ENCODE data around the gene CDHR5. TPM values are rescaled to one million over a fixed set of nuclear protein-coding genes. Genes with fewer than 3 reads are reported as not detected.

The CDHR5 gene
- total RNA-seq, 1 experiment from 2014 or later, result not detected

DNA sequence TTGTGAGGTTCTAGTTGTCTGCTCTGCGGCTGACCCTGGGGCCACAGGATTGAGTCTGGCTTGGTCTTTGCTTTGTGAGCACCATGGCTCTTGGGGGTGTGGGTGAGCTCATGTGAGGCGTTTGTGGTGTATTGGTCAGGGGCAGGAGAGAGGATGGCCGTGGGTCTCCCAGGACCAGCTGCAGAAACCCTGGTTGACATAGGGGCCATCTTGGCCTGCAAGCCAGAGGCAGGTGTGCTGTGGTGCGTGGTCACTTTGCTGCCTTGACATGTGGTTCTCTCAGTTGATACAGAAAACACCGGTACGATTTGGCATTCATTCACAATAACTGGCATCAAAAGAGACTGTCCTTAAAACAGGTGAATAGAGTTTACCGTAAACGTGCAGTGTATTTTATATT is 37.2 kb downstream of the CDHR5 start:
- DNase-seq, result no peak
- H4K20me1 ChIP-seq (ENCODE audit: insufficient read depth, low read depth, low read length), result peaks cover 11% of the 10 kb centered on the region; the same call in 1 of the 2 replicates

GRCh38 chr11:586376-587316 is 38.1 kb downstream of the CDHR5 start:
- no peak overlapping the region for H3K27ac ChIP-seq (ENCODE audit: low read length)
- peaks cover 13% of the 10 kb centered on the region; the same call in 1 of the 2 replicates for H4K20me1 ChIP-seq (ENCODE audit: insufficient read depth, low read depth, low read length)
- H3K9ac ChIP-seq (ENCODE audit: low read length), result no peak overlapping the region
- no peaks in the 10 kb centered on the region for H3K9me3 ChIP-seq (ENCODE audit: low read length)
- DNase-seq, result no peak
- H3K9me2 ChIP-seq (replicated peaks; ENCODE audit: insufficient read depth, low read length), result no peaks in the 10 kb centered on the region
- no peak overlapping the region for H2AFZ ChIP-seq (ENCODE audit: low read length)
- H3K79me2 ChIP-seq (ENCODE audit: low read length), result peaks cover 27% of the 10 kb centered on the region
- no peaks in the 10 kb centered on the region for H3K27me3 ChIP-seq (ENCODE audit: low read length)
- H3K4me3 ChIP-seq (ENCODE audit: low read length), result no peak overlapping the region
- H3K4me2 ChIP-seq (ENCODE audit: low read depth, low read length, poor library complexity, severe bottlenecking), result no peak overlapping the region
- no peaks in the 10 kb centered on the region for H3K4me1 ChIP-seq (ENCODE audit: low read length)
- peaks cover 19% of the 10 kb centered on the region for H3K36me3 ChIP-seq (ENCODE audit: insufficient read depth, low read length)

More for the DNA sequence above, 37.2 kb downstream of the CDHR5 start:
- Histone ChIP-seq H3K9me3 (ENCODE audit: low read length) (no peaks in the 10 kb centered on the region), H3K4me3 (ENCODE audit: low read length) (no peak overlapping the region), H3K36me3 (ENCODE audit: insufficient read depth, low read length) (peaks cover 17% of the 10 kb centered on the region), H3K4me2 (ENCODE audit: low read depth, low read length, poor library complexity, severe bottlenecking) (no peak overlapping the region), H3K27me3 (ENCODE audit: low read length) (no peaks in the 10 kb centered on the region), H2AFZ (ENCODE audit: low read length) (no peak overlapping the region), H3K79me2 (ENCODE audit: low read length) (peaks cover 24% of the 10 kb centered on the region), H3K4me1 (ENCODE audit: low read length) (no peaks in the 10 kb centered on the region), H3K9ac (ENCODE audit: low read length) (no peak overlapping the region), H3K27ac (ENCODE audit: low read length) (no peak overlapping the region), H3K9me2 (replicated peaks; ENCODE audit: insufficient read depth, low read length) (no peaks in the 10 kb centered on the region)

GRCh38 chr11:584287-584686 is 40.5 kb downstream of the CDHR5 start:
- no peak overlapping the region for H3K9ac ChIP-seq (ENCODE audit: low read length)
- H3K9me2 ChIP-seq (replicated peaks; ENCODE audit: insufficient read depth, low read length), result no peaks in the 10 kb centered on the region
- peaks cover 42% of the 10 kb centered on the region for H3K79me2 ChIP-seq (ENCODE audit: low read length)
- H3K27me3 ChIP-seq (ENCODE audit: low read length), result no peaks in the 10 kb centered on the region
- no peak for DNase-seq
- H3K4me1 ChIP-seq (ENCODE audit: low read length), result no peaks in the 10 kb centered on the region
- no peak overlapping the region for H2AFZ ChIP-seq (ENCODE audit: low read length)
- H3K4me3 ChIP-seq (ENCODE audit: low read length), result no peak overlapping the region
- no peaks in the 10 kb centered on the region for H3K9me3 ChIP-seq (ENCODE audit: low read length)
- no peak overlapping the region for H3K27ac ChIP-seq (ENCODE audit: low read length)
- no peak overlapping the region for H3K4me2 ChIP-seq (ENCODE audit: low read depth, low read length, poor library complexity, severe bottlenecking)
- H3K36me3 ChIP-seq (ENCODE audit: insufficient read depth, low read length), result peaks cover 23% of the 10 kb centered on the region
- H4K20me1 ChIP-seq (ENCODE audit: insufficient read depth, low read depth, low read length), result peaks cover 24% of the 10 kb centered on the region

GRCh38 chr11:581752-582151 is 43.0 kb downstream of the CDHR5 start:
- Histone ChIP-seq H2AFZ (ENCODE audit: low read length) (no peak overlapping the region), H3K79me2 (ENCODE audit: low read length) (peaks cover 65% of the 10 kb centered on the region), H3K4me3 (ENCODE audit: low read length) (no peak overlapping the region), H3K27ac (ENCODE audit: low read length) (no peak overlapping the region), H3K4me2 (ENCODE audit: low read depth, low read length, poor library complexity, severe bottlenecking) (no peak overlapping the region), H3K4me1 (ENCODE audit: low read length) (peaks cover 12% of the 10 kb centered on the region), H3K9me3 (ENCODE audit: low read length) (no peaks in the 10 kb centered on the region), H3K27me3 (ENCODE audit: low read length) (no peaks in the 10 kb centered on the region), H4K20me1 (ENCODE audit: insufficient read depth, low read depth, low read length) (peaks cover 46% of the 10 kb centered on the region), H3K36me3 (ENCODE audit: insufficient read depth, low read length) (peaks cover 20% of the 10 kb centered on the region), H3K9me2 (replicated peaks; ENCODE audit: insufficient read depth, low read length) (no peaks in the 10 kb centered on the region), H3K9ac (ENCODE audit: low read length) (no peak overlapping the region)
- DNase-seq, result no peak

DNA sequence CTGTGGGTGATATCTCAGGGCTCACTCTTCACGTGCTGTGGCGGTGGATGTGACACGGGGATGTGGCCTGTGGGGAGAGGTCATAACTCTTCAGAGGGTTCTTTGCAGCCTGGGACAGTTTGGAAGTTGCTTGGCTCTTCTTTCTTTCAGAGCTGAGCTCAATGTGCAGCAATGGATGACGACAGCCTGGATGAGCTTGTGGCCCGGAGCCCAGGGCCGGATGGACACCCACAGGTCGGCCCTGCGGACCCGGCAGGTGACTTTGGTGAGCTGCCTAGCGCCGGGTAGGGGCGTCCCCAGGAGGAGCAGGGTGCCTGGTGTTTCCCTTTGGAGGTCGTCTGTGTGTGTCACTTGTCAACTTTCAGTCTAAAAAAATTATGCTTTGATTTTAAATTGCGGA is 43.4 kb downstream of the CDHR5 start:
- Histone ChIP-seq H3K4me2 (ENCODE audit: low read depth, low read length, poor library complexity, severe bottlenecking) (no peak overlapping the region), H3K9me3 (ENCODE audit: low read length) (no peaks in the 10 kb centered on the region), H4K20me1 (ENCODE audit: insufficient read depth, low read depth, low read length) (peaks cover 46% of the 10 kb centered on the region), H3K4me3 (ENCODE audit: low read length) (no peak overlapping the region), H3K9ac (ENCODE audit: low read length) (no peak overlapping the region), H3K27me3 (ENCODE audit: low read length) (no peaks in the 10 kb centered on the region), H3K36me3 (ENCODE audit: insufficient read depth, low read length) (peaks cover 20% of the 10 kb centered on the region), H3K27ac (ENCODE audit: low read length) (no peak overlapping the region), H3K4me1 (ENCODE audit: low read length) (peaks cover 12% of the 10 kb centered on the region), H3K9me2 (replicated peaks; ENCODE audit: insufficient read depth, low read length) (no peaks in the 10 kb centered on the region), H2AFZ (ENCODE audit: low read length) (no peak overlapping the region), H3K79me2 (ENCODE audit: low read length) (peaks cover 66% of the 10 kb centered on the region)
- DNase-seq, result no peak

GRCh38 chr11:579830-580601 is 44.7 kb downstream of the CDHR5 start:
- DNase-seq, result no peak
- H3K27ac ChIP-seq (ENCODE audit: low read length), result no peak overlapping the region
- H3K36me3 ChIP-seq (ENCODE audit: insufficient read depth, low read length), result peaks cover 20% of the 10 kb centered on the region
- H3K9me2 ChIP-seq (replicated peaks; ENCODE audit: insufficient read depth, low read length), result no peaks in the 10 kb centered on the region
- no peak overlapping the region for H3K9ac ChIP-seq (ENCODE audit: low read length)
- peaks cover 46% of the 10 kb centered on the region for H4K20me1 ChIP-seq (ENCODE audit: insufficient read depth, low read depth, low read length)
- no peaks in the 10 kb centered on the region for H3K27me3 ChIP-seq (ENCODE audit: low read length)
- peaks cover 15% of the 10 kb centered on the region for H3K4me1 ChIP-seq (ENCODE audit: low read length)
- no peak overlapping the region for H2AFZ ChIP-seq (ENCODE audit: low read length)
- no peaks in the 10 kb centered on the region for H3K9me3 ChIP-seq (ENCODE audit: low read length)
- H3K4me2 ChIP-seq (ENCODE audit: low read depth, low read length, poor library complexity, severe bottlenecking), result no peak overlapping the region
- no peak overlapping the region for H3K4me3 ChIP-seq (ENCODE audit: low read length)
- peaks cover 66% of the 10 kb centered on the region for H3K79me2 ChIP-seq (ENCODE audit: low read length)

DNA sequence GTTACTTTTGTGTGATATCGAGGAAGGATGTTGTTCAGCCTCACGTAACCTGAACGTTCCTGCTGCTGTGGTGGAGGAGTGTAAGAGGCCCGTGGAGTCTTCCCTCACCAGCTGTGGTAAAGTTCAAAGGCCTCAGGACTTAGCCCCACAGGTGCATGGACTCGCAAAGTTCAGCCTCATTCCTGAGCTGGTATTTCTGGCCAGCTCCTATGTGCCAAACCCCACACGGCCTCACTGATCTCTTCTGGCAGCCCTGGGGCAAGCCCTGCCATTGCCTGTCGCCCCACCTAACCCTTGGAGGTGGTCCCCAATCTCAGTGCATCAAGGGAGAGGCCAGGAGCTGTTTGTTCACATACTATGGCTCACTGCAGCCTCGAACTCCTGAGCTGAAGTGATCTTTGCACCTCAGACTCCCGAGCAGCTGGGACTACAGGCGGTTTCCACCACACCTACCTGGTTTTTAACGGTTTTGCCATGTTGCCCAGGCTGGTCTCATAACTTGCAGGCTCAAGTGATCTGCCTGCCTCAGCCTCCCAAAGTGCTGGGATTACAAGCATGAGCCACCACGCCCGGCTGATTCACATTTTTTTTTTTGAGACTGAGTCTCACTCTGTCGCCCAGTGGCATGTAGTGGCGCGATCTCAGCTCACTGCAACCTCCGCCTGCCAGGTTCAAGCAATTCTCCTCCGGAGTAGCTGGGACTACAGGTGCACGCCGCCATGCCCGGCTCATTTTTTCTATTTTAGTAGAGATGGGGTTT is 46.3 kb downstream of the CDHR5 start:
- H3K9me2 ChIP-seq (replicated peaks; ENCODE audit: insufficient read depth, low read length), result no peaks in the 10 kb centered on the region
- peak overlapping the region; percentile 78 for H3K4me3 ChIP-seq (ENCODE audit: low read length)
- H3K9me3 ChIP-seq (ENCODE audit: low read length), result no peaks in the 10 kb centered on the region
- no peak for DNase-seq
- H3K9ac ChIP-seq (ENCODE audit: low read length), result peak overlapping the region; percentile 91
- H3K27me3 ChIP-seq (ENCODE audit: low read length), result no peaks in the 10 kb centered on the region
- peaks cover 58% of the 10 kb centered on the region for H3K79me2 ChIP-seq (ENCODE audit: low read length)
- peak overlapping the region; percentile 87 for H3K4me2 ChIP-seq (ENCODE audit: low read depth, low read length, poor library complexity, severe bottlenecking)
- H4K20me1 ChIP-seq (ENCODE audit: insufficient read depth, low read depth, low read length), result peaks cover 46% of the 10 kb centered on the region
- peaks cover 19% of the 10 kb centered on the region for H3K4me1 ChIP-seq (ENCODE audit: low read length)
- no peak overlapping the region for H3K27ac ChIP-seq (ENCODE audit: low read length)
- H3K36me3 ChIP-seq (ENCODE audit: insufficient read depth, low read length), result peaks cover 14% of the 10 kb centered on the region
- no peak overlapping the region for H2AFZ ChIP-seq (ENCODE audit: low read length)

DNA sequence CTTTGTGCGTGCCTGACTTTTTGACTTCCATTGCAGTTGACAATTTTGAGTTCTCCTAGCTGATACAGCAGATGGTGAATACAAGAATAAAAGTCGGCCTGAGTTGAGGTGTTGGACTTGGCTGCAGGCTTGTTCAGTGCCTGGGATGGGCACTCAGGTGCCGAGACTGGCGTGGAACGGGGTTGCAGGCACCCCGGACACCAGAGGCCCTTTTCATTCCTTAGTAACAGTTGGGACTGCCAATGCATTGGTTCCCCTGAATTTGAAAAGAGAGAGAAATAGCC is 47.2 kb downstream of the CDHR5 start:
- no peak for DNase-seq
- Histone ChIP-seq H3K4me1 (ENCODE audit: low read length) (peaks cover 19% of the 10 kb centered on the region), H3K79me2 (ENCODE audit: low read length) (peaks cover 56% of the 10 kb centered on the region), H3K27me3 (ENCODE audit: low read length) (no peaks in the 10 kb centered on the region), H3K4me2 (ENCODE audit: low read depth, low read length, poor library complexity, severe bottlenecking) (peak overlapping the region; percentile 87), H3K9me3 (ENCODE audit: low read length) (no peaks in the 10 kb centered on the region), H3K9me2 (replicated peaks; ENCODE audit: insufficient read depth, low read length) (no peaks in the 10 kb centered on the region), H3K9ac (ENCODE audit: low read length) (peak overlapping the region; percentile 91), H3K4me3 (ENCODE audit: low read length) (peak overlapping the region; percentile 78), H3K36me3 (ENCODE audit: insufficient read depth, low read length) (peaks cover 12% of the 10 kb centered on the region; the same call in 1 of the 2 replicates), H2AFZ (ENCODE audit: low read length) (no peak overlapping the region), H4K20me1 (ENCODE audit: insufficient read depth, low read depth, low read length) (peaks cover 46% of the 10 kb centered on the region), H3K27ac (ENCODE audit: low read length) (no peak overlapping the region)

All from Karpas-422 (cell line).